K562 (cell line): ENCODE data around the gene VPS26A. TPM values are rescaled to one million over a fixed set of nuclear protein-coding genes. Genes with fewer than 3 reads are reported as not detected.

Source experiments
- BDP1 ChIP-seq: IDR thresholded peaks from 3 replicates; pipeline ENCODE4 v1.6.1; 2011; ENCODE audit not compliant: insufficient read length, insufficient read depth
- CBX1 ChIP-seq: sonication (generic); IDR thresholded peaks from 2 replicates; pipeline ENCODE4 v1.6.1; 2016; ENCODE audit warnings: antibody characterized with exemption, low read depth, mild to moderate bottlenecking
- ILK ChIP-seq: fragments of 450-650 bp; IDR thresholded peaks from 2 replicates; pipeline ENCODE4 v1.6.1; 2016; ENCODE audit warnings: missing genetic modification characterization, low read depth, mild to moderate bottlenecking, missing compliant biosample characterization, moderate library complexity, borderline replicate concordance
- JUND ChIP-seq, 2 experiments: IDR thresholded peaks; 2 replicates in 1 of 2; 3 replicates in 1 of 2; pipeline ENCODE4 v1.6.1; 2011; ENCODE audit warnings: borderline replicate concordance in 2 of 2, low read depth in 2 of 2, low read length in 2 of 2, improper control_type of control experiment in 1 of 2, missing biosample characterization in 1 of 2, missing genetic modification characterization in 1 of 2, missing genetic modification reagents in 1 of 2
- NFYB ChIP-seq: IDR thresholded peaks from 2 replicates; pipeline ENCODE4 v1.6.1; 2011; ENCODE audit warnings: mild to moderate bottlenecking, moderate library complexity; ENCODE audit not compliant: insufficient read length; ENCODE audit errors: extremely low read depth
- NR3C1 ChIP-seq: sonication (generic); formaldehyde crosslinking; IDR thresholded peaks from 2 replicates; pipeline ENCODE4 v1.8.1; 2022; ENCODE audit warnings: missing genetic modification reagents
- PRPF4 ChIP-seq: fragments of 200-400 bp; formaldehyde crosslinking; IDR thresholded peaks from one replicate; pipeline ENCODE4 v1.6.1; 2017; ENCODE audit warnings: low read length, low read depth, mild to moderate bottlenecking; ENCODE audit not compliant: insufficient read depth, poor library complexity, severe bottlenecking
- TSC22D4 ChIP-seq: fragments of 450-650 bp; IDR thresholded peaks from 2 replicates; pipeline ENCODE4 v1.6.1; 2016; ENCODE audit warnings: missing genetic modification characterization, missing biosample characterization, control low read depth
- ZNF280B ChIP-seq: fragments of 250-450 bp; sonication (Bioruptor Pico); IDR thresholded peaks from 2 replicates; pipeline ENCODE4 v1.5.1; 2021; ENCODE audit warnings: mild to moderate bottlenecking
- ZNF324 ChIP-seq: fragments of 250-450 bp; sonication (Bioruptor Pico); IDR thresholded peaks from 2 replicates; pipeline ENCODE4 v1.4.0; 2020; ENCODE audit warnings: mild to moderate bottlenecking
- ZNF778 ChIP-seq: fragments of 450-650 bp; formaldehyde crosslinking; IDR thresholded peaks from 2 replicates; pipeline ENCODE4 v1.4.0; 2020; ENCODE audit warnings: mild to moderate bottlenecking, moderate library complexity
- polyA plus RNA-seq, 8 experiments: library from polyadenylated mRNA; depleted of rRNA in 4 of 8; stranded (reverse) in 5 of 8; unstranded in 3 of 8; fragments of >200 nt; fragmentation: Nextera tagmentation in 2 of 8; fragmentation: Illumina TruSeq in 1 of 8; extraction: Ambion mirVana in 2 of 8; extraction: Trizol in 1 of 8; gene quantifications; 2 replicates each; pipeline versions ENCODE4 v1.2.1 to v1.2.3, GENCODE V29; 2011 to 2014; ENCODE audit warnings: inconsistent platforms in 1 of 8, missing spikeins in 1 of 8
- total RNA-seq, 7 experiments: library from RNA; depleted of rRNA in 6 of 7; stranded (reverse); fragments of >200 nt in 6 of 7; fragmentation: Illumina TruSeq in 2 of 7; extraction: Trizol in 2 of 7; gene quantifications; 2 replicates each; pipeline versions ENCODE4 v1.2.1 to v1.2.3, GENCODE V29; 2011 to 2021; ENCODE audit warnings: low replicate concordance in 1 of 7
- TF ChIP-seq, protein P1 (sequence below), 2 experiments: fragments of 450-650 bp; formaldehyde crosslinking in 1 of 2; IDR thresholded peaks; 2 replicates each; pipeline versions ENCODE4 v1.4.0 to v1.6.1; 2014 to 2020; ENCODE audit warnings: mild to moderate bottlenecking in 2 of 2, borderline replicate concordance in 1 of 2, low read depth in 1 of 2
- TF ChIP-seq, protein P2 (sequence below): fragments of 450-650 bp; IDR thresholded peaks from 2 replicates; pipeline ENCODE4 v1.6.1; 2018; ENCODE audit not compliant: partially characterized antibody

Gene VPS26A
- total and polyA plus RNA-seq, 9 of the 15 experiments (the other 6 are each of a cell fraction or from before 2014, with no cell fraction given): 47.1 to 137 (median 69.3) TPM

DNA sequence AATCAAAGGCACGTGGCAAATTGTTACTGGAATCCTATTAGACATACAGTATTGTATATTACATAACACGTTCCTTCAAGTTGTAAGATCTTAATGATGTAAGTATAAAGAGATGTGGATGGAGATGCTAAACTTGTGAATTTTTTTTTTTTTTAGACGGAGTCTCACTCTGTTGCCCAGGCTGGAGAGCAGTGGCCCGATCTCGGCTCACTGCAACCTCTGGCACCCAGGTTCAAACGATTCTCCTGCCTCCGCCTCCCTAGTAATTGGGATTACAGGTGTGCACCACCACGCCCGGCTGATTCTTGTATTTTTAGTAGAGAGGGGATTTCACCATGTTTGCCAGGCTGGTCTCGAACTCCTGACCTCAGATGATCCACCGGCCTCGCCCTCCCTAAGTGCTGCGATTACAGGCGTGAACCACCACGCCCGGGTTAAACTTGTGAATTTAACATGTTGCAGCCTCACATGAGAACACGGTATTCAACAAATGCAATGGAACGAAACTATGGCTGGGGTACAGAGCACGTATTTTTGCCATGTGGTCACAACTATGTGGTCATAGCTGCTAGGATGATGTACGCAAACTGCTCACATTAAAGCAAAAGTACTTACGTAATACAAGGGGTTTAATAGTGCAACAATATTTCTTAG, 55.2 kb downstream of the VPS26A start (continued):
- TF ChIP-seq, protein P1, sequence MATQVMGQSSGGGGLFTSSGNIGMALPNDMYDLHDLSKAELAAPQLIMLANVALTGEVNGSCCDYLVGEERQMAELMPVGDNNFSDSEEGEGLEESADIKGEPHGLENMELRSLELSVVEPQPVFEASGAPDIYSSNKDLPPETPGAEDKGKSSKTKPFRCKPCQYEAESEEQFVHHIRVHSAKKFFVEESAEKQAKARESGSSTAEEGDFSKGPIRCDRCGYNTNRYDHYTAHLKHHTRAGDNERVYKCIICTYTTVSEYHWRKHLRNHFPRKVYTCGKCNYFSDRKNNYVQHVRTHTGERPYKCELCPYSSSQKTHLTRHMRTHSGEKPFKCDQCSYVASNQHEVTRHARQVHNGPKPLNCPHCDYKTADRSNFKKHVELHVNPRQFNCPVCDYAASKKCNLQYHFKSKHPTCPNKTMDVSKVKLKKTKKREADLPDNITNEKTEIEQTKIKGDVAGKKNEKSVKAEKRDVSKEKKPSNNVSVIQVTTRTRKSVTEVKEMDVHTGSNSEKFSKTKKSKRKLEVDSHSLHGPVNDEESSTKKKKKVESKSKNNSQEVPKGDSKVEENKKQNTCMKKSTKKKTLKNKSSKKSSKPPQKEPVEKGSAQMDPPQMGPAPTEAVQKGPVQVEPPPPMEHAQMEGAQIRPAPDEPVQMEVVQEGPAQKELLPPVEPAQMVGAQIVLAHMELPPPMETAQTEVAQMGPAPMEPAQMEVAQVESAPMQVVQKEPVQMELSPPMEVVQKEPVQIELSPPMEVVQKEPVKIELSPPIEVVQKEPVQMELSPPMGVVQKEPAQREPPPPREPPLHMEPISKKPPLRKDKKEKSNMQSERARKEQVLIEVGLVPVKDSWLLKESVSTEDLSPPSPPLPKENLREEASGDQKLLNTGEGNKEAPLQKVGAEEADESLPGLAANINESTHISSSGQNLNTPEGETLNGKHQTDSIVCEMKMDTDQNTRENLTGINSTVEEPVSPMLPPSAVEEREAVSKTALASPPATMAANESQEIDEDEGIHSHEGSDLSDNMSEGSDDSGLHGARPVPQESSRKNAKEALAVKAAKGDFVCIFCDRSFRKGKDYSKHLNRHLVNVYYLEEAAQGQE (IDR thresholded peaks at IDR 0.05; ENCODE audit: borderline replicate concordance): no peak
- TF ChIP-seq, protein P1 (CRISPR knock-in tag; IDR thresholded peaks at IDR 0.05; ENCODE audit: low read depth): no peak
- TF ChIP-seq ZNF280B (CRISPR knock-in tag) (no peak), NR3C1 (CRISPR knock-in tag) (no peak), ILK (tag) (no peak), JUND (IDR thresholded peaks at IDR 0.05; ENCODE audit: borderline replicate concordance, low read depth, low read length) (no peak; the same call in 1 of the 2 replicates), JUND (tag; IDR thresholded peaks at IDR 0.05; ENCODE audit: borderline replicate concordance, low read depth, low read length) (no peak; the same call in 2 of the 3 replicates), BDP1 (no peak), NFYB (no peak), ZNF778 (CRISPR knock-in tag) (no peak), TSC22D4 (no peak), PRPF4 (no peak), CBX1 (0 out of 2 replicates have a peak, but pooled peaks have one; percentile 40), ZNF324 (CRISPR knock-in tag) (no peak)
- TF ChIP-seq, protein P2, sequence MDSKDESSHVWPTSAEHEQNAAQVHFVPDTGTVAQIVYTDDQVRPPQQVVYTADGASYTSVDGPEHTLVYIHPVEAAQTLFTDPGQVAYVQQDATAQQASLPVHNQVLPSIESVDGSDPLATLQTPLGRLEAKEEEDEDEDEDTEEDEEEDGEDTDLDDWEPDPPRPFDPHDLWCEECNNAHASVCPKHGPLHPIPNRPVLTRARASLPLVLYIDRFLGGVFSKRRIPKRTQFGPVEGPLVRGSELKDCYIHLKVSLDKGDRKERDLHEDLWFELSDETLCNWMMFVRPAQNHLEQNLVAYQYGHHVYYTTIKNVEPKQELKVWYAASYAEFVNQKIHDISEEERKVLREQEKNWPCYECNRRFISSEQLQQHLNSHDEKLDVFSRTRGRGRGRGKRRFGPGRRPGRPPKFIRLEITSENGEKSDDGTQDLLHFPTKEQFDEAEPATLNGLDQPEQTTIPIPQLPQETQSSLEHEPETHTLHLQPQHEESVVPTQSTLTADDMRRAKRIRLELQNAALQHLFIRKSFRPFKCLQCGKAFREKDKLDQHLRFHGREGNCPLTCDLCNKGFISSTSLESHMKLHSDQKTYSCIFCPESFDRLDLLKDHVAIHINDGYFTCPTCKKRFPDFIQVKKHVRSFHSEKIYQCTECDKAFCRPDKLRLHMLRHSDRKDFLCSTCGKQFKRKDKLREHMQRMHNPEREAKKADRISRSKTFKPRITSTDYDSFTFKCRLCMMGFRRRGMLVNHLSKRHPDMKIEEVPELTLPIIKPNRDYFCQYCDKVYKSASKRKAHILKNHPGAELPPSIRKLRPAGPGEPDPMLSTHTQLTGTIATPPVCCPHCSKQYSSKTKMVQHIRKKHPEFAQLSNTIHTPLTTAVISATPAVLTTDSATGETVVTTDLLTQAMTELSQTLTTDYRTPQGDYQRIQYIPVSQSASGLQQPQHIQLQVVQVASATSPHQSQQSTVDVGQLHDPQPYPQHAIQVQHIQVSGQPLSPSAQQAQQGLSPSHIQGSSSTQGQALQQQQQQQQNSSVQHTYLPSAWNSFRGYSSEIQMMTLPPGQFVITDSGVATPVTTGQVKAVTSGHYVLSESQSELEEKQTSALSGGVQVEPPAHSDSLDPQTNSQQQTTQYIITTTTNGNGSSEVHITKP: no peak
